Small intestine (tissue), 7 donors: ENCODE results near the gene SYDE2. TPM values are rescaled to one million over a fixed set of nuclear protein-coding genes. Genes with fewer than 3 reads are reported as not detected.
"Not testable (repeated sequence)": the region's sequence is repeated elsewhere in the genome, so short reads cannot be mapped to it uniquely, and the experiment has no call there.

ENCODE experiments used
- DNase-seq, 2 donors: peaks; one replicate each; pipeline versions ENCODE4 v3.0.0 to v3.0.0-alpha.2; 2013
- FAIRE-seq: peaks from 2 replicates; lab custom pipeline; 2012; peaks lifted over from hg19 to GRCh38; lab: Jason Lieb, UNC
- H3K27ac ChIP-seq, 3 donors: one replicate each; pipeline ENCODE4 v1.5.1; 2013; ENCODE audit warnings: low read length in 2 of 3, mild to moderate bottlenecking in 2 of 3, control low read depth in 1 of 3, inconsistent platforms in 1 of 3, low read depth in 1 of 3, moderate library complexity in 1 of 3
- H3K27me3 ChIP-seq, 3 donors: one replicate each; pipeline ENCODE4 v1.6.1; 2013; ENCODE audit warnings: low read length in 3 of 3, inconsistent platforms in 1 of 3; ENCODE audit not compliant: control insufficient read depth in 3 of 3, insufficient read depth in 3 of 3
- H3K36me3 ChIP-seq, 3 donors: one replicate each; pipeline ENCODE4 v1.6.1; 2013; ENCODE audit warnings: low read length in 3 of 3, inconsistent platforms in 1 of 3, low read depth in 1 of 3, mild to moderate bottlenecking in 1 of 3, moderate library complexity in 1 of 3; ENCODE audit not compliant: control insufficient read depth in 3 of 3, insufficient read depth in 2 of 3
- H3K4me1 ChIP-seq, 3 donors: one replicate each; pipeline ENCODE4 v1.6.1; 2013; ENCODE audit warnings: low read length in 2 of 3, inconsistent platforms in 1 of 3, low read depth in 1 of 3, mild to moderate bottlenecking in 1 of 3, moderate library complexity in 1 of 3; ENCODE audit not compliant: control insufficient read depth in 3 of 3, insufficient read depth in 2 of 3
- H3K4me3 ChIP-seq, 3 donors: one replicate each; pipeline ENCODE4 v1.5.1; 2013; ENCODE audit warnings: low read length in 3 of 3, control low read depth in 1 of 3, inconsistent platforms in 1 of 3, low read depth in 1 of 3, mild to moderate bottlenecking in 1 of 3, moderate library complexity in 1 of 3
- H3K9me3 ChIP-seq, 2 donors: one replicate each; pipeline ENCODE4 v1.6.1; 2013; ENCODE audit warnings: low read depth in 1 of 2, low read length in 1 of 2; ENCODE audit not compliant: control insufficient read depth in 2 of 2, insufficient read depth in 1 of 2
- WGBS, 3 donors: extraction: QIAGEN DNeasy Blood & Tissue Kit; methylation state at CpG; one replicate each; pipeline ENCODE4 v1.1.7; 2013; 5-methylcytosine and 5-hydroxymethylcytosine counted together
- polyA plus RNA-seq, 4 donors: library from polyadenylated mRNA; stranded (reverse) in 3 of 4; unstranded in 1 of 4; fragments of 200-250 nt in 3 of 4; fragments of 120-200 nt in 1 of 4; gene quantifications; one replicate each; pipeline versions ENCODE4 v1.2.1 to v1.2.3, GENCODE V29; 2013
- donor health status: healthy with polysubstance abuse.
- donor health status: control.
- donor health status: control.
- donor health status: Bipolar disorder and iron deficiency.
- donor health status: healthy.

The SYDE2 gene
- polyA plus RNA-seq, 4 donors, result 1.4 to 6.3 (median 1.9) TPM

DNA sequence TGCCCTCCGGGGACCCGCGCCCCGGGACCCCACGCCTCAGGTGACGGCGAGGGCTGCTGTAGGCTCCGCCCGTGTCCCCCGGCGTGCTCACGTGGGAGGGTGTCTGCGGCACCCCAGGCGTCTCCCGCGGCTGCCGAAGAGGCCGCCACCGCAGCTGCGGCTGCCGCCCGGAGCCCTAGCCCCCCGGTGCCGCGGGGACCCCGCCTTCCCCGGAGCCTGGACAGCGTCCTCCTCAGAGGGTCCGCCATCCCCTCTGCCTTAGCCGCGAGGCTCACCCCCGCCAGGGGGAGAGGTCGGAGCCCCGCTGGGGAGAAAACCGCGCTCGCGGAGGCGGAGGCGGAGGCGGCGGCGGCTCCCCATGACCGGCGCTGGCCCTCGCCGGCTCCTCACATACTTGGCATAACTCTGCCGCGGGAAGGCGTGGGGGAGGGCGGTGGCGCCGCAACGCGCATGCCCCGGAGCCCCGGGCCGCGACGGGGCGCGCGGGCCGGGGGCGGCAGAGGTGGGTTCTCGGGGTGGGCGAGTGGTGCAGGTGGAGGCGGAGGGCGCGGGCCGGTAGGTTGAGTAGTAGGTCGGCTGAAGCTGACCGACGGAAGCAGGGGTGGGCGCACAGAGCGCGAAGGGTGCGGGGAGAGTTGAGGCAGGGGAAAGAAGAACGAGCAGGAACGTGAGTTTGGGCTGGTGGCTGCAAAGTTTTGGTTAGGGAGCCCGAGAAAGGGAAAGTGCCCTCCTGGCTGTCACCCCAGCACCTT lies 700 bp upstream of the SYDE2 start:
- peak overlapping the region; percentile 79 to 88 (median 87) for H3K4me3 ChIP-seq
- WGBS, 3 donors, result 1% methylated on average over 50 to 81 of the region's 81 CpGs
- DNase-seq (peak; percentile 69 to 91), FAIRE-seq (no peak)
- peak overlapping the region; percentile 92 to 97 (median 97) for H3K27ac ChIP-seq
- H3K27me3 ChIP-seq, result no peaks in the 10 kb centered on the region
- H3K9me3 ChIP-seq, result no peaks in the 10 kb centered on the region
- H3K36me3 ChIP-seq, result no peaks in the 10 kb centered on the region
- no peaks in the 10 kb centered on the region for H3K4me1 ChIP-seq

DNA sequence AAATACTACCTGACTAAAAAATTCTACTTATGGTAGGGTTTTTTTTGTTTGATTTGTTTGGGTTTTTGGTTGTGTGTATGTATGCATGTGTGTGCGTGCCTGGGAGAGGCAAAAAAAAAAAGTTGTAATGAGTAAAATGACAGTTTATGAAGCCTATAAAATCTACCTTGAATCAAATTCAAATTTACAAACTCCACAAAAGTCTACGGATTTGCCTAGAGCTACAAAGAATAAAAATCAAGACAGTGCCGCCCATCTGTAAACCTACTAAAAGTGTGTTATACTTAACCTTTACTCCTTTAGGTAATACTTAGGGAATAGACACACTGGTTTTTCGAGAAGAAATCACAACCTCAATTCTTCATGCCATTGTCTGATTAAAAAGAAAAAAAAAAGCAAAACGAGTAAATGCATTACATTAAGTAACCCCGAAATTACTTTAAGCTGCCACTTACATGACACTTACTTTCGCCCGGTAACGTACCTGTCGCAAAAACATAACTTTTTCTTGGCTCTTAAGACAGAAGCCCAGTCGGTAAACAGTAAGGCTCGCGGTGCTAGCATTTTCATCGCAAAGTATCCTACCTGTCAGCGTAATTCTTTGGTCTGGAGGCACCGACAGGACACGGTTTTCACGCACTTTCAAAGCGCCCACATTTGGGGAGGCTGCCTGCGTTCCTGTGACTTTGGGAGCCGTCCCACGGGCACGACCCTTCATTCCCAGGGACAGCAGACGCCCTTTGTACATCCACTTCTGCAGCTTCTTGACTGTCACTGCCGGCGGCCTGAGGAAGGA lies 951 bp downstream of the SYDE2 start:
- H3K9me3 ChIP-seq, result no peaks in the 10 kb centered on the region
- FAIRE-seq (no peak), DNase-seq (peak; percentile 51 to 77)
- H3K4me3 ChIP-seq, result peak overlapping the region; percentile 79 to 88 (median 87)
- peak overlapping the region; percentile 92 to 97 (median 97) for H3K27ac ChIP-seq
- 2 to 13% (median 7%) methylated on average over 26 of the region's 26 CpGs for WGBS, 3 donors
- H3K4me1 ChIP-seq, result peaks cover 0 to 2% (median 2%) of the 10 kb centered on the region in 3 donors
- no peaks in the 10 kb centered on the region for H3K36me3 ChIP-seq
- no peaks in the 10 kb centered on the region for H3K27me3 ChIP-seq

DNA sequence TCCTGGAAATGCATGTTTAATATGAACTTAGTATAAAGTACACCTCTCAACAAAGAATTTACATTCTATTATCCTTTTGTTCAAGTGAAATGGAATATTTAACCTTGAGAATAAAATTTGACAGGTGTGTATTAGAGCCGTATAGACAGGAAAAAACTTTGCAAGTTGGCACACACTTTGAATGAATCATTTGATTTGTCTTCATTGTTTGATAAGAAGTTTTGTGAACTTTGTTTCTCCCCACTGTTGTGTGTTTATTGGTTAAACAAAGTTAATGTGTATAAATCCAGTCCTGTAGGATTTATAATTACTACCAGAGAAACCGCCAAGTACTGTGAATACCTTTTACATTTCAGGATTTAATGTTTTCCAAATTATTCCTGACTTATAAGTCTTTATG lies 2.0 kb downstream of the SYDE2 start:
- peaks cover 0 to 2% (median 2%) of the 10 kb centered on the region in 3 donors for H3K4me1 ChIP-seq
- WGBS, 3 donors, result 10 to 46% (median 36%) methylated on average over 2 of the region's 2 CpGs
- no peaks in the 10 kb centered on the region for H3K27me3 ChIP-seq
- no peaks in the 10 kb centered on the region for H3K9me3 ChIP-seq
- peaks cover 0 to 2% (median 0%) of the 10 kb centered on the region in 3 donors for H3K36me3 ChIP-seq
- H3K27ac ChIP-seq, result no peak overlapping the region
- H3K4me3 ChIP-seq, result no peak overlapping the region
- FAIRE-seq (peak; percentile 88), DNase-seq (peak in 1 of 2 donors; percentile 84)

DNA sequence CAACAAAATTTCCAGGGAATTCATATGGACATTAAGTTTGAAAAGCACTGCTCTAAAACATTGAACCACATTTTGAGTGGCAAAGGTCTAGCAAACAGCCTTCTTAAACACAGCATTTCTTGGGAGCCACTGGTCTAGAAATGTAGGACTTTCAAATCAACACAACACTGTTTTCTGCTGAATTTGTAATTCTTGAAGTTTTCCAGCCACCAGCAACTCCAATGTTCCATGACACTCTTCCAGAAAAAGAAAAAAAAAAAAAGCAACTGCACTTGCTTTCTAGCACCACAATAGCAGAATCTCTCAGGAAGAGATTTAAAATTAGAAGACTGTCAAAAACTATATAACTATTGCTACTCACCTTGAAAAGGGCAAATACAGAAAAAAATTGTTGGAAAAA lies 4.5 kb downstream of the SYDE2 start:
- Histone ChIP-seq H3K27me3 (no peaks in the 10 kb centered on the region), H3K4me3 (no peak overlapping the region), H3K4me1 (peaks cover 0 to 2% (median 2%) of the 10 kb centered on the region in 3 donors), H3K9me3 (no peaks in the 10 kb centered on the region), H3K27ac (no peak overlapping the region), H3K36me3 (peaks cover 0 to 7% (median 0%) of the 10 kb centered on the region in 3 donors)
- FAIRE-seq, result no peak
- DNase-seq, result no peak

GRCh38 chr1:85195703-85196102 lies 5.1 kb downstream of the SYDE2 start:
- H3K4me3 ChIP-seq, result no peak overlapping the region
- peak overlapping the region in 1 of 3 donors; percentile 4 for H3K27ac ChIP-seq
- H3K36me3 ChIP-seq, result peaks cover 0 to 7% (median 0%) of the 10 kb centered on the region in 3 donors
- 34 to 53% (median 48%) methylated on average over 2 of the region's 2 CpGs for WGBS, 3 donors
- FAIRE-seq, result no peak
- H3K27me3 ChIP-seq, result no peaks in the 10 kb centered on the region
- DNase-seq, result no peak
- H3K9me3 ChIP-seq, result no peaks in the 10 kb centered on the region
- H3K4me1 ChIP-seq, result peaks cover 0 to 2% (median 2%) of the 10 kb centered on the region in 3 donors

- H3K27me3 ChIP-seq, H3K27ac ChIP-seq, FAIRE-seq, DNase-seq, H3K4me1 ChIP-seq, H3K9me3 ChIP-seq, H3K4me3 ChIP-seq: not testable (repeated sequence)
- peaks cover 0 to 16% (median 4%) of the 10 kb centered on the region in 3 donors for H3K36me3 ChIP-seq
Measured at GRCh38 chr1:85192129-85192528, 8.7 kb downstream of the SYDE2 start.

DNA sequence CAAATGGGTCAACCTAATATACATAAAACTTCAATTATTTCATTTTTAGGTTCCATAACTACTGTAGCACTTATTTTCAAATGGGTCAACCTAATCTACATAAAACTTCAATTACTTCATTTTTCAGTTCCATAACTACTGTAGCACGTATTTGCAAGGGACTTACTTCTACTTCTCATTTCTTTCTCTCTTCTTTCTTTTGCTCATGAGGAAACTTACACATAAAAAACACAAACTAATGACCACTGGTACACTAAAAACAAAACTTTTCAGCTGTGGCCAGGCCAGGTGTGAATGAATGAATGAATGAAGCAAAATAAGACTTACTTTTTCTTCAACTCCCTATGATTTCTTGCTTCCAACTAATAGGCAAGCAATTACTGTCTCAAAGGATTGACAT lies 11.7 kb downstream of the SYDE2 start:
- WGBS, 3 donors, result 70 to 92% (median 79%) methylated on average over 1 of the region's 1 CpG

DNA sequence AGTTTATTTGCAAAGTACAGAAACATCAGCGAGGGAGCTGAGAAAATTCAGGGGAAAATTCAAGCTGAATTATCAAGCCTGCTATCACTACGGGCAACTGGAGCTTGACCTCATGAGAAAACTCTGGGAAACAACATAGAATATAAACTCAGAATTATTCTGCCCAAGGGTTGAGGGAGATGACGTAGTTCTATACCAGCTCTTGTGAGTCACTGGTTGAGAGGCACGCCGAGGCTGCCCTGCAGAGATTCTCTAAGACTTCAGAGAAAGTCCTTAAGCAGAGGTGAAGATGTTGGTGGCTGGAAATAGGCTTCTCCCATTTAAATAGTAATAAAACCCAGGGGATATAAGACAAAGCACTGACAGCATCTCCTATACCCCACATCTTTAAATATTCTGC lies 12.3 kb downstream of the SYDE2 start:
- Histone ChIP-seq H3K4me1 (no peaks in the 10 kb centered on the region), H3K4me3 (no peak overlapping the region), H3K36me3 (peaks cover 0 to 15% (median 4%) of the 10 kb centered on the region in 3 donors), H3K9me3 (no peaks in the 10 kb centered on the region), H3K27ac (no peak overlapping the region), H3K27me3 (no peaks in the 10 kb centered on the region)
- no peak for FAIRE-seq
- DNase-seq, result no peak
- 69 to 83% (median 78%) methylated on average over 5 of the region's 5 CpGs for WGBS, 3 donors

More for the DNA sequence above, 11.7 kb downstream of the SYDE2 start:
- Histone ChIP-seq H3K27me3 (no peaks in the 10 kb centered on the region), H3K4me3 (no peak overlapping the region), H3K9me3 (no peaks in the 10 kb centered on the region), H3K4me1 (no peaks in the 10 kb centered on the region), H3K36me3 (peaks cover 0 to 17% (median 4%) of the 10 kb centered on the region in 3 donors), H3K27ac (no peak overlapping the region)
- FAIRE-seq (no peak), DNase-seq (no peak)
